Midbrain (tissue), 1 donor: Measurements from ENCODE around the gene HUS1B.

Experiments
- DNase-seq: peaks from one replicate; lab custom pipeline; 2025; lab: John Stamatoyannopoulos, UW

HUS1B gene

DNA sequence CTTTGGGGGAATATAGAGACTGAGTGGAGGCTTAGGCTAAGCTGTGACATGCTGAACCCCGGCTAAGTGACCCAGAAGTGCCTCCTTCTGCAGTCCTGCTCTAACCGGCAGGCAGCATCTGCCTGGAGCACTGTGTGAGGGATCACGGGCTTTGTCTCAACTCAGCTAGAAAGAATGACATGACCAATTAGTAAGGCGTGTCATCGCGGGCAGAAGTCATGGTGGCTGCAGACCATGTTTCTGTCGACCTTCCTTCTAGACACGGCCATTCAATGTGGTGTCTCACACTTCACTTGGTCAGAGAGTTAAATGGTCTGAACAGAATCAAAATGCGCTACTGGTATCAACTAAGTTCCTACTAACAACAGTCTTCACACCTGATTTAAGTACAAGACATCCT, 35.0 kb downstream of the HUS1B start:
- no peak for DNase-seq

- DNase-seq, result no peak
Observed at GRCh38 chr6:620950-621349, 36.0 kb downstream of the HUS1B start.

DNA sequence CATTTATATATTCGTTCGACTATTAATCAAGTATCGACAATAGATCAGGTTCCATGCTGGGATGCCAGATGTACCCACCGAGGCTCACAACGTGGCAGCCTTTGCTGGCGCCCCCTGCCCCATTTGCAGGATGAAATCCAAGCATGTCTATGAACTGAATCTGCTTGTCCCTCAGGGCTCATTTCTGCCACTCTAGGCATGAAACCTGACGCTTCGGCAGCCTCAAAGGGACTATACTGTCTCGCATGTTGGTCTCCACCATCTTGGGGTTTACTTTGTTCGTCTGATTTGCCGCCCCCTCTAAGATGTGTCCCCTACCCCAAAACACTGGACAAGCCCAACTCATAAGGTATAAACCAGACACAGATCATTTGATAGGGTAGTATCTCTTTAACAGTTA, 36.7 kb downstream of the HUS1B start:
- DNase-seq, result no peak

DNA sequence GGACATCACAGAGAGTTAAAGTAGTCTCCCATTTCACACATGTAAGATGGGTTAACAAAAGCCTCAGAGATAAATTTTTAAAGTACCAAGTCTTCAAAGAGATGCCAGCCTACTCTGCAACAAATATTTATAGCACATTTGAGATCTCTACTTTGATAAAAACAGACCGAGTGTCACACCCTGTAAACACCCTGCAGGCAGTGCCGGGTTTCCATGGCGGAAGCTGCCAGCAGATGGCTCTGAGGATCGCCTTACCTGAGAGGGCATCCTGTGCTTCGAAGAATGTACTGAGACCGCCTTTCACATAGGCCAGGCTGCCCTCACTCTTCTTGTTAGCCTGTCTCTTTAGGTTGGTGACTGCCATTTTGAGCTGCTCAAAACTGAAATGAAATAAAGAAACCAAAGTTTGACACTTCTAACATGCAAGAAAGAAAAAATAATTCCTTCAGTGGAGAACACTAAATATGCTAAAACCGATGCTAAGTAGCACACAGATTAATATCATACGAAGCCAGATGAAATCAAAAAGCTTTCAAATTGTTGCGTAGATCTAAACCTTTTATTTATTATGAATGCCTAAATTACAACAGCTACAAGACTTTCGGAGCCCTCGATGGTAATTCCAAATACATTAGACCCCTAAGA, 39.3 kb downstream of the HUS1B start:
- DNase-seq, result no peak

DNA sequence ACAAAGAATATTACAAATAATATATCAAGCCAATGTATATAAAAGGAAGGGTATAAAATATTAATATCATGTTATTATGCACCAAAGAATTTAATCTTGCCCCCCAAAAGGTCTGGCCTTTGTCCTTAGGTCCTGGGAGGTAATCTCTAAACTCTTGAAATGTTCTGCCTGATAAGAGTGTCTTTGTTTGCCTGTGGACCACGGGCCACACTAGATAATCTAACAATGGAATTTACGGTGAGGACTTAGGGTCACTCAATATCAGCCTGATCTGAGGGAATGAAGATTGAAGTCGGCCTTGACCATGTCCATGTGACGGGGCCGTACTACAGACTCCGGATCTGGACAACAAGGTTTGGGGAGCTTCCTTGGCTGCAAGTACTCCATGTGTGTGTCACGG, 42.9 kb downstream of the HUS1B start:
- no peak for DNase-seq

- DNase-seq, result no peak
Observed at GRCh38 chr6:611928-612327, 45.0 kb downstream of the HUS1B start.

DNA sequence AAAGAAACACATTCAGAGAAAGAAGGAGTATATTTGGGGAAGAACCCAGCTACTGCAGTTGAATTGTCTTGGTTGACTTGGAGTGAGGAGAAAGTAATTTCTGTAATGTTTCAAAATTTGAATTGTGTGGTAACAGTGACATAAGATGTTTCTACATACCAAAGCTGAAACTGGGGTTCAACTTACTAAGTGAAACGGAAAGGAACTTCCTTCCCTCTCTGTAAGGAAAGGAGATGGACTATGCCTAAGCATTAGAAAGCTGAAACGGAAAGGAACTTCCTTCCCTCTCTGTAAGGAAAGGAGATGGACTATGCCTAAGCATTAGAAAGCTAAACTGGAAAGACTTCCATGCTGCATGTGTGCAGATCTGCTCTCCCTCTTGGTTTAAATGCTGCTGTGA, 46.0 kb downstream of the HUS1B start:
- no peak for DNase-seq

- no peak for DNase-seq
Observed at GRCh38 chr6:609905-610304, 47.0 kb downstream of the HUS1B start.

- no peak for DNase-seq
Observed at GRCh38 chr6:606829-607379, 50.0 kb downstream of the HUS1B start.
